ENCODE results near the gene ATXN8OS. TPM values are rescaled to one million over a fixed set of nuclear protein-coding genes. Genes with fewer than 3 reads are reported as not detected.
A peak's percentile ranks its signal among the peaks of the same experiment; 100 is the strongest.
"Not testable (repeated sequence)": the region's sequence is repeated elsewhere in the genome, so short reads cannot be mapped to it uniquely, and the experiment has no call there.

The ATXN8OS gene
- total RNA-seq, 1 donor from 2014 or later = not detected

- Mint-ChIP-seq H3K4me1 (ENCODE audit: unreplicated experiment) (no peaks in the 10 kb centered on the region), H3K36me3 (ENCODE audit: unreplicated experiment) (no peaks in the 10 kb centered on the region), H3K27me3 (ENCODE audit: unreplicated experiment) (peaks cover 4% of the 10 kb centered on the region), H3K27ac (ENCODE audit: unreplicated experiment) (no peak overlapping the region), H3K9me3 (ENCODE audit: unreplicated experiment) (no peaks in the 10 kb centered on the region), H3K4me3 (ENCODE audit: unreplicated experiment) (no peak overlapping the region)
- TF ChIP-seq CTCF (IDR thresholded peaks at IDR 0.05) = no peak
- DNase-seq (ENCODE audit: extremely low spot score, unreplicated experiment) = no peak
Observed at GRCh38 chr13:70125693-70126092, 18.1 kb downstream of the ATXN8OS start.

- no peaks in the 10 kb centered on the region for H3K36me3 Mint-ChIP-seq (ENCODE audit: unreplicated experiment)
- no peak overlapping the region for H3K27ac Mint-ChIP-seq (ENCODE audit: unreplicated experiment)
- H3K4me3 Mint-ChIP-seq (ENCODE audit: unreplicated experiment) = no peak overlapping the region
- no peak for TF ChIP-seq CTCF (IDR thresholded peaks at IDR 0.05)
- no peak for DNase-seq (ENCODE audit: extremely low spot score, unreplicated experiment)
- H3K4me1 Mint-ChIP-seq (ENCODE audit: unreplicated experiment) = no peaks in the 10 kb centered on the region
- peaks cover 4% of the 10 kb centered on the region for H3K27me3 Mint-ChIP-seq (ENCODE audit: unreplicated experiment)
- H3K9me3 Mint-ChIP-seq (ENCODE audit: unreplicated experiment) = no peaks in the 10 kb centered on the region
Observed at GRCh38 chr13:70128098-70128497, 20.5 kb downstream of the ATXN8OS start.

GRCh38 chr13:70142658-70143057 lies 35.0 kb downstream of the ATXN8OS start:
- DNase-seq (ENCODE audit: extremely low spot score, unreplicated experiment); H3K27ac Mint-ChIP-seq (ENCODE audit: unreplicated experiment); H3K36me3 Mint-ChIP-seq (ENCODE audit: unreplicated experiment); H3K9me3 Mint-ChIP-seq (ENCODE audit: unreplicated experiment); H3K27me3 Mint-ChIP-seq (ENCODE audit: unreplicated experiment); H3K4me3 Mint-ChIP-seq (ENCODE audit: unreplicated experiment); H3K4me1 Mint-ChIP-seq (ENCODE audit: unreplicated experiment): not testable (repeated sequence)

GRCh38 chr13:70162141-70162540 lies 54.5 kb downstream of the ATXN8OS start:
- H3K9me3 Mint-ChIP-seq (ENCODE audit: unreplicated experiment) = no peaks in the 10 kb centered on the region
- no peaks in the 10 kb centered on the region for H3K36me3 Mint-ChIP-seq (ENCODE audit: unreplicated experiment)
- peaks cover 10% of the 10 kb centered on the region for H3K4me1 Mint-ChIP-seq (ENCODE audit: unreplicated experiment)
- H3K27me3 Mint-ChIP-seq (ENCODE audit: unreplicated experiment) = no peaks in the 10 kb centered on the region
- DNase-seq (ENCODE audit: extremely low spot score, unreplicated experiment) = no peak
- H3K4me3 Mint-ChIP-seq (ENCODE audit: unreplicated experiment) = peak overlapping the region; percentile 7
- peak overlapping the region; percentile 13 for H3K27ac Mint-ChIP-seq (ENCODE audit: unreplicated experiment)
- TF ChIP-seq CTCF (IDR thresholded peaks at IDR 0.05) = no peak

- no peaks in the 10 kb centered on the region for H3K4me1 Mint-ChIP-seq (ENCODE audit: unreplicated experiment)
- no peak overlapping the region for H3K4me3 Mint-ChIP-seq (ENCODE audit: unreplicated experiment)
- no peaks in the 10 kb centered on the region for H3K9me3 Mint-ChIP-seq (ENCODE audit: unreplicated experiment)
Observed at GRCh38 chr13:70170689-70171088, 63.1 kb downstream of the ATXN8OS start.

More at GRCh38 chr13:70170689-70171088, 63.1 kb downstream of the ATXN8OS start:
- no peak for DNase-seq (ENCODE audit: extremely low spot score, unreplicated experiment)
- no peak for TF ChIP-seq CTCF (IDR thresholded peaks at IDR 0.05)
- Mint-ChIP-seq H3K36me3 (ENCODE audit: unreplicated experiment) (no peaks in the 10 kb centered on the region), H3K27ac (ENCODE audit: unreplicated experiment) (no peak overlapping the region), H3K27me3 (ENCODE audit: unreplicated experiment) (no peaks in the 10 kb centered on the region)

All from osteocyte (in vitro differentiated cells).